Body of pancreas (tissue), 4 donors: ENCODE measurements around the gene DYNLT1. TPM values are rescaled to one million over a fixed set of nuclear protein-coding genes. Genes with fewer than 3 reads are reported as not detected.

Experiments
- ATAC-seq: fragments of 150-250 bp; one replicate; pipeline ENCODE4 v1.9.1; 2016
- DNase-seq, 4 donors: peaks; one replicate each; pipeline ENCODE4 v3.0.0-alpha.2; 2019
- H3K27ac ChIP-seq, 4 donors: fragments of 200-600 bp; sonication (generic); 1 replicate in 3 of 4; 2 replicates in 1 of 4; pipeline versions ENCODE4 v1.5.1 to v1.6.1; 2016 to 2019; ENCODE audit warnings: mild to moderate bottlenecking in 1 of 4, mixed read lengths in 1 of 4, moderate library complexity in 1 of 4
- H3K27me3 ChIP-seq, 2 donors: fragments of 200-600 bp; sonication (generic); one replicate each; pipeline ENCODE4 v1.6.0; 2016; ENCODE audit warnings: mild to moderate bottlenecking in 1 of 2
- H3K36me3 ChIP-seq, 2 donors: fragments of 200-600 bp; sonication (generic); replicated peaks in 1 of 2; 2 replicates each; pipeline ENCODE4 v1.5.1; 2016; ENCODE audit warnings: low read depth in 2 of 2; ENCODE audit not compliant: insufficient read depth in 1 of 2
- H3K4me1 ChIP-seq: fragments of 200-600 bp; sonication (generic); one replicate; pipeline ENCODE4 v1.6.0; 2016
- H3K4me3 ChIP-seq, 2 donors: fragments of 200-600 bp; sonication (generic); 1 replicate in 1 of 2; 2 replicates in 1 of 2; pipeline ENCODE4 v1.5.1; 2016 to 2019
- H3K9me3 ChIP-seq, 3 donors: fragments of 200-600 bp; sonication (generic); 1 replicate in 2 of 3; 2 replicates in 1 of 3; pipeline ENCODE4 v1.5.1; 2016
- CTCF ChIP-seq, 7 experiments: fragments of 450-650 bp in 4 of 7; fragments of 200-600 bp in 3 of 7; sonication (generic) in 3 of 7; IDR thresholded peaks; one replicate each; pipeline ENCODE4 v1.5.1; 2016 to 2019; ENCODE audit warnings: antibody characterized with exemption in 7 of 7
- POLR2A ChIP-seq, 3 donors: fragments of 450-650 bp; IDR thresholded peaks; one replicate each; pipeline ENCODE4 v1.6.1; 2016; ENCODE audit warnings: antibody characterized with exemption in 3 of 3, mild to moderate bottlenecking in 2 of 3
- WGBS, 2 donors: methylation state at CpG; one replicate each; pipeline ENCODE4 v1.1.5; 2017; 5-methylcytosine and 5-hydroxymethylcytosine counted together
- intact Hi-C: fragments of 100-400 bp; cut with DNase I; formaldehyde crosslinking; loops from one replicate; pipeline ENCODE4 v1.15.1; 2023
- total RNA-seq, 2 donors: library from RNA; depleted of rRNA; stranded (reverse); fragments of >200 nt; gene quantifications; one replicate each; pipeline ENCODE4 v1.1.0, GENCODE V29; 2016

The DYNLT1 gene
- 10 to 100 TPM; 36.1 to 39.2 TPM for total RNA-seq

- H3K27me3 ChIP-seq = no peaks in the 10 kb centered on the region
- no peaks in the 10 kb centered on the region for H3K36me3 ChIP-seq
- H3K4me1 ChIP-seq = peaks cover 27% of the 10 kb centered on the region
- DNase-seq = peak; percentile 92 to 94 (median 92)
- no peaks in the 10 kb centered on the region for H3K9me3 ChIP-seq
- WGBS, 2 donors = 1% methylated on average over 39 to 73 of the region's 81 CpGs
- peak; percentile 94 for ATAC-seq
- peak within 1 kb of the TSS; percentile 92 to 97 (median 94) for H3K27ac ChIP-seq
- peak within 1 kb of the TSS; percentile 81 to 98 for H3K4me3 ChIP-seq
- TF ChIP-seq POLR2A (IDR thresholded peaks at IDR 0.05) (peak; percentile 98), CTCF (IDR thresholded peaks at IDR 0.05) (no peak)
- intact Hi-C loops = no loop called here
These were observed at the start of gene DYNLT1 for GRCh38 chr6:158644231-158645063. Gene DYNLT1, minus strand, starts transcription at chr6:158644743. Its CDS starts 35 bp downstream, at chr6:158644708.

- intact Hi-C loops = loop anchor here (10.0 kb wide), 1 partner anchor 474 kb away; no protein-coding TSS in a partner anchor
- H3K9me3 ChIP-seq = no peaks in the 10 kb centered on the region
- no peaks in the 10 kb centered on the region for H3K27me3 ChIP-seq
- H3K4me3 ChIP-seq = no peak overlapping the region
- no peaks in the 10 kb centered on the region for H3K36me3 ChIP-seq
- 47 to 63% methylated on average over 1 of the region's 1 CpG for WGBS, 2 donors
- no peaks in the 10 kb centered on the region for H3K4me1 ChIP-seq
- no peak for DNase-seq
- no peak for ATAC-seq
- TF ChIP-seq POLR2A (IDR thresholded peaks at IDR 0.05) = no peak
- no peak for TF ChIP-seq CTCF (IDR thresholded peaks at IDR 0.05)
- no peak overlapping the region for H3K27ac ChIP-seq
These were observed 44.3 kb upstream of the DYNLT1 start for GRCh38 chr6:158688860-158689259.

- intact Hi-C loops = loop anchor here (10.0 kb wide), 1 partner anchor 473 kb away; no protein-coding TSS in a partner anchor
- no peaks in the 10 kb centered on the region for H3K27me3 ChIP-seq
- DNase-seq (no peak), ATAC-seq (no peak)
- no peak overlapping the region for H3K4me3 ChIP-seq
- H3K4me1 ChIP-seq = no peaks in the 10 kb centered on the region
- 80 to 86% methylated on average over 4 of the region's 4 CpGs for WGBS, 2 donors
- H3K9me3 ChIP-seq = no peaks in the 10 kb centered on the region
- TF ChIP-seq POLR2A (IDR thresholded peaks at IDR 0.05) = no peak
- no peaks in the 10 kb centered on the region for H3K36me3 ChIP-seq
- H3K27ac ChIP-seq = no peak overlapping the region
These were observed 43.0 kb upstream of the DYNLT1 start for GRCh38 chr6:158687506-158687905.

- no peaks in the 10 kb centered on the region for H3K4me1 ChIP-seq
- DNase-seq (no peak), ATAC-seq (no peak)
- H3K27ac ChIP-seq = no peak overlapping the region
- H3K4me3 ChIP-seq = no peak overlapping the region
- no peak for TF ChIP-seq CTCF (IDR thresholded peaks at IDR 0.05)
- no peak for TF ChIP-seq POLR2A (IDR thresholded peaks at IDR 0.05)
- intact Hi-C loops = loop anchor here (10.0 kb wide), 1 partner anchor 472 kb away; no protein-coding TSS in a partner anchor
- H3K36me3 ChIP-seq = no peaks in the 10 kb centered on the region
- no peaks in the 10 kb centered on the region for H3K9me3 ChIP-seq
- H3K27me3 ChIP-seq = no peaks in the 10 kb centered on the region
- 78 to 88% methylated on average over 7 of the region's 7 CpGs for WGBS, 2 donors
These were observed 42.3 kb upstream of the DYNLT1 start for GRCh38 chr6:158686791-158687381.

GRCh38 chr6:158686311-158686710 lies 41.8 kb upstream of the DYNLT1 start:
- Histone ChIP-seq H3K36me3 (no peaks in the 10 kb centered on the region), H3K27ac (peak overlapping the region in 1 of 4 donors; percentile 14), H3K4me1 (no peaks in the 10 kb centered on the region), H3K4me3 (no peak overlapping the region), H3K9me3 (no peaks in the 10 kb centered on the region), H3K27me3 (no peaks in the 10 kb centered on the region)
- DNase-seq (no peak), ATAC-seq (no peak)
- intact Hi-C loops = loop anchor here (10.0 kb wide), 1 partner anchor 472 kb away; no protein-coding TSS in a partner anchor
- no peak for TF ChIP-seq CTCF (IDR thresholded peaks at IDR 0.05)
- 61 to 65% methylated on average over 4 of the region's 4 CpGs for whole genome bisulfite sequencing, 2 donors
